GM19372 (cell line): ENCODE data around the gene PLCD1.

Experiments
- ATAC-seq: cut with Tn5 transposase; IDR thresholded peaks from one replicate; pipeline ENCODE4 v1.9.1; 2021; ENCODE audit warnings: mild to moderate bottlenecking, low read depth, moderate library complexity; ENCODE audit not compliant: unreplicated experiment

Gene PLCD1

GRCh38 chr3:37968813-37969595 lies 60.4 kb downstream of the PLCD1 start:
- ATAC-seq = no peak

- ATAC-seq = no peak
Measured at GRCh38 chr3:37968199-37968598, 61.2 kb downstream of the PLCD1 start.

GRCh38 chr3:37967260-37967881 lies 62.1 kb downstream of the PLCD1 start:
- peak; percentile 67 for ATAC-seq

DNA sequence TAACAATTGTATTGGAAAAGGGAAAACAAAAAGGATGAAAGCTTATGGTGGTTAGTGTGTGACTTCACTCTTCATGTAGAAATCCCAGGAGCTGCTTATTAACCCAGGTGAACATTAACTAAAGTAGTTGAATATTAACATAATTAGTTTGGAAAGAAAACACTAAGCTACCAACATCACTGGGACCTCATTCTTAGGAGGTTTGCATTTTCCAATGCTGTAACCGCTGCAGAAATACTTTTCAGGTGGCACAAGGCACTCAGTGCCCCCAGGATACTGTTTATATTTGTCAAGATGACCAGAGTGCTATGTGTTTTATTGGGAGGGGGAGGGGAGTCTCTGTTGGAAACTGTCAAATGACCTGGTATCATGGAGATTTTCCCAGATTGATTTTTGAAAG lies 64.7 kb downstream of the PLCD1 start:
- ATAC-seq = no peak

- no peak for ATAC-seq
Measured at GRCh38 chr3:37964146-37964545, 65.3 kb downstream of the PLCD1 start.

GRCh38 chr3:37963635-37964034 lies 65.8 kb downstream of the PLCD1 start:
- no peak for ATAC-seq

- ATAC-seq = no peak
Measured at GRCh38 chr3:37963016-37963415, 66.4 kb downstream of the PLCD1 start.

GRCh38 chr3:37961622-37962431 lies 67.6 kb downstream of the PLCD1 start:
- ATAC-seq = no peak

GRCh38 chr3:37957539-37957936 lies 71.9 kb downstream of the PLCD1 start:
- ATAC-seq = no peak
